ENCODE results near the gene NPAS4.
"Not testable (repeated sequence)": the region's sequence is repeated elsewhere in the genome, so short reads cannot be mapped to it uniquely, and the experiment has no call there.

NPAS4 gene

DNA sequence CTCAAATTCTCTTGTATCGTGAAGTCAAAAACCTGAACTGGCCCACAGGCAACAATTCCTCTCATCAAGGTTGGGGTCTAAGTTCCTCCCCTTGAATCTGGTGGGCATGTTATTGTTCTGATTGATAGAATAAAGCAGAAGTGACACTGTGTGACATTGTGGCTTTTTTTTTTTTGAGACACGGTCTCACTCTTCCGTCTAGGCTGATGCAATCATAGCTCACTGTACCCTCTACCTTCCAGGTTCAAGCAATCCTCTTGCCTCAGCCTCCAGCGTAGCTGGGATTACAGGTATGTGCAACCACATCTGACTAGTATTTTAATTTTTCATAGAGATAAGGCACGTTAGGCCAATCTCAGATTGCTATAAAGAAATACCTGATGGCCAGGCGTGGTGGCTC is 37.0 kb downstream of the NPAS4 start:
- DNase-seq (ENCODE audit: low spot score) = no peak

DNA sequence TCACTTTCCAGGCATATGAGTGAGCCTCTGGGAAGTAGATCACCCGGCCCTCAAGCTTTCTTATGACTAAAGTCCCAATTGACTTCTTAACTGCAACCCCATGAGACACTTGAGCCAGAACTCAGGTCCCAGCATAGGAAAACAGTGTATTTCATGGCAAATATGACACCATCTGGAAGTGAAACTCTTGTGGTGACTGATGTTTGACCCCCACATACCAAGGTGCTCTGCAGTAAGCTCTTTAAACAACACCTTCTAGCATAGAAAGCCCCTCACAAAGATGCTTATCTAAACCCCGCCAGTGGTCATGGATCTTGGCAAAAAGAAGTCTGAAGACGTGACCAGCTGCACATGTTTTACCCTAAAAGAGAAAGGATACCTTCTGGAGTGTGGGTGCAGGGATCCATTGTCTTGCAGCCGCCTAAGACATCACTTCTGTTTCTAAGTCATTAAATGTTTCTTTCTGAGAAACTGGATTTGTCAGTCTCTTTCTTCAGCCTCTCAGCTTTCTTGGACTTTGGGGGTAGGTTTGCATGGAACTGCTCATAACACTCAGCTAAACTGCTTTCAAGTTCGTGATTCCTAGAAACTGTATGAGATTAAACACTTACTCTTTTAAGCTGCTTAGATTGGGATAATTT is 38.4 kb downstream of the NPAS4 start:
- no peak for DNase-seq (ENCODE audit: low spot score)

DNA sequence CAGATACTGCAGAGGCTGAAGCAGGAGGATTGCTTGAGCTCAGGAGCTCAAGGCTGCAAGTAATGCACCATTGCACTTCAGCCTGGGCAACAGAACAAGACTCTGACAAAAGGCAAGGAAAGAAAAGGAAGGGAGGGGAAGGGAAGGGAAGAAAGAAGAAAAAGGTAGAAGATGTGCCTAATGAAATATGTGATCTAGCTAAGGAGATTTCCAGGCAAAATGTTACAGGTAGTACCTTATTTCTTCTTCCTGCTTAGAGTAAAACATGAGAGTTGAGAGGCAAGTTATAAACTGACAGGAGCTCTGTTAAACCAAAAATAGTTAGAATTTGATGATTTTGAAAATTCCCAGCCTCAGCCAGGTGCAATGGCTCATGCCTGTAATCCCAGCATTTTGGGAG is 41.2 kb downstream of the NPAS4 start:
- no peak for DNase-seq (ENCODE audit: low spot score)

DNA sequence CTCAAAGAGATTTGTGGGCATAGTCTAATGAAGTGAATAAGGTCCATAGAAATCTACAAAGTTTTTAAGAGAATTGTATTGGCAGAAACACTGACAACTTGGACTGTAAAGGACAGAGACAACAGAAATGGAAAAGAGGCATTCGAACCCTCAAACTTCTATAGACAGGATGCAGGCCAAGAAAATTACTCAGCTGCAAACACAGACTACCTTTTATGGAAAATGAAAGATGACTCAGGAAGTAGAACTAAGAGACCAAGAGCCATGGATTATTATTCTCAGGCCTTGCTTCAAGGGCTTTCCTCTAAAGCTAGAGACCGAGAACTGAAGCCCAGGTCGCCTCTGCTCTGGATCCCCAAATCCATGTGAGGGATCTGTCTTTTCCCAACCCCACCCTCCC is 42.1 kb downstream of the NPAS4 start:
- DNase-seq (ENCODE audit: low spot score) = no peak

DNA sequence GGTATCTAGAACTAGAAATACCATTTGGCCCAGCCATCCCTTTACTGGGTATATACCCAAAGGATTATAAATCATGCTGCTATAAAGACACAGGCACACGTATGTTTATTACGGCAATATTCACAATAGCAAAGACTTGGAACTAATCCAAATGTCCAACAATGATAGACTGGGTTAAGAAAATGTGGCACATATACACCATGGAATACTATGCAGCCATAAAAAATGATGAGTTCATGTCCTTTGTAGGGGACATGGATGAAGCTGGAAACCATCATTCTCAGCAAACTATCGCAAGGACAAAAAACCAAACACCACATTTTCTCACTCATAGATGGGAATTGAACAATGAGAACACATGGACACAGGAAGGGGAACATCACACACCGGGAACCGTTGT is 43.3 kb downstream of the NPAS4 start:
- not testable (repeated sequence) for DNase-seq (ENCODE audit: low spot score)

DNA sequence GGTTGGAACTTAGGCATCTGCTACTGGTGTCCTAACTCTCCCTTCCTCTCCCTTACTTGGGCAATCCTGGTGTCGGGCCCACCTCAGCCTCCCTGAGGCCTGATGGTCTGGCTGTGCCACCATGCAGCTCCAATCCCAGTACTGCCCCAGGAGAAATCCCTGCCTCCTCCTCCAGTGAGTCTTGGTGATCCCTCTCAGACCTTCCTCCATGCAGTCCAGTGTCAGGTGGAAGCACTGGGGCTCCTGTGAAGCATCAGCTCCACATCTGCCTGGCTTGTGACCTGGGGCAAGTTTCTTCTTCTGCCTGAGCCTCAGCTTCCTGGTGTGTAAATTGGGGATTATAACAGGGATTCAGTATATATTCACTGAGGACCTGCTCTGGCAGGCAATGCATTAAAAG is 44.1 kb downstream of the NPAS4 start:
- no peak for DNase-seq (ENCODE audit: low spot score)

DNA sequence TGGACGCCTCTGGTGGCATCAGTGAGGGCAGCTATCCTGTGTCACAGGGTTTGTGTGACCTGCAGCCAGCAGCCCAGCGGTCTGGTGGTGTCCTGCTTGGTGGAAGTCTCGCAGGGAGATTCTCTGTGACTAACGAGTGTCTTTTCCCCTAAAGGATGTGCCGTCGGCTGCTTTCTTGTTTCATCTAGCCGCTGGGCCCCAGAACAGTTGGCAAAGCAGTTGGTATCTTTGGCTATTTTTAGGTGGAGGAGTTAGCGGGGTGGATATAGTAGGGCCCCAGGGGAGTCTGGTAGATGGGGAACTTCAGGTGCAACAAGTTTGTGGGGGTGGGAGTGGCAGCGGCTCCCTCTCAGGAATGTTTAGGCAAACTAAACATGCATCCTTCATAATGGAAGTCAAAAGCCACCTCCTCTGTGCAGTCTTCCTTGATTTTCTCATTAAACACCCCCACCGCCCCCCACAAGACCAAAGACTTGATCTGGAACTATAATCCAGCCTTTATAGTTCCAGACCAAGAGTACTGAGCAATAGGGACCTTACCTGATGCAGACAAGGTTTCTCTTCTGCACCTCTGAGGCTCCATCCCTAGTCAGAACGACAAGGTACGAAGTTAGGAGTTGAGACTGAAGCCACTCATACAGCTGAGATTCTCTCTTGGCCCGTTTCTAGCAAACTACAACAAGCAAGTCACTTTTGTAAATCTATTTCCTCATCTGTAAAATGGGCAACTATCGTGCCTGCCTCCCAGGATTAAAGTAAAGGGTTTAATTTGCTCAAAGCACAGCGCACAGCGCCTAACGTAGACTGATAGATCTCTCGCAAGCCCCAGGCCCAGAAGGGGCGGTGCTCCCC is 44.8 kb downstream of the NPAS4 start:
- DNase-seq (ENCODE audit: low spot score) = no peak

DNA sequence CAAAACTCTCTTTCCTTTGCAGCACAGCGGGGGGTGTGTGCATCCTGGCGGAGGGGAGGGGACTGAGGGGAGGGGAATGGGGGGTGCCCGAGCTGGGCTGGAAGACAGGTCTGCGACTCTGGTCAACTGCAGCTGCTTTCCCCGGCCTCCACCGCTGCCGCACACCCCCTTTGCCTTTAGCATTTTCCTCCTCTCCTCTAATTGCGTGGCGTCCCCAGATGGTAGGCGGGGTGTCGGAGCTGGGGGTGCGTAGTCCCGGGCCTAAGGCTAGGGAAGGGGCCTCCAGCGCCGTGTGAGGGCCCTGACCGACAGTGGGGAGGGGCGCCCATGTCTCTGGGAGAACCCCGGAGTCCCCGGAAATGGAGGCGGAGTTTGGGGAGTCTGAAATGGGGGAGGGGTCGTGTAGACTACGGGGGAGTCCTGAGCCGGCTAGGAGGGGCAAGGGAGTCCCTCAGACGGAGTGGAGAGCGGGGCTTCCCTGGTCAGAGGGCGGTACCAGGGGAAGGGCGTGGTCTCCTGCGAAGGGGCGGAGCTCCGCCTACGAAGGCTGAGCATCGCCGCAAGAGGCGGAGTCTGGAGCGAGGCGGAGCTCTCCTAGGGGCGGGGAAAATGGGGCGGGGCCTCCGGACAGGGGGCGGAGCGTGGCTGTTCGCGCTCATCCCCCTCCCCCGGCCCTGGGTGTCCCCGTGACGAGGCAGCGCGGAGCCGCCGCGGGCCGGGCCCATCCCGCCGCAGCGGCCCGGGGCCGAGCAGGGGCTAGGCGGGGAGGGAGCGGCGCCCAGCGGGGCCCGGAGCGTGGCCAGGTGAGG is 45.6 kb downstream of the NPAS4 start, which contains the start of gene PELI3:
TSS of gene PELI3 (plus strand) at position 681 of the 809 bp plus-strand sequence. CDS start 1,224 bp downstream, outside the sequence.
- DNase-seq (ENCODE audit: low spot score) = peak; percentile 94

DNA sequence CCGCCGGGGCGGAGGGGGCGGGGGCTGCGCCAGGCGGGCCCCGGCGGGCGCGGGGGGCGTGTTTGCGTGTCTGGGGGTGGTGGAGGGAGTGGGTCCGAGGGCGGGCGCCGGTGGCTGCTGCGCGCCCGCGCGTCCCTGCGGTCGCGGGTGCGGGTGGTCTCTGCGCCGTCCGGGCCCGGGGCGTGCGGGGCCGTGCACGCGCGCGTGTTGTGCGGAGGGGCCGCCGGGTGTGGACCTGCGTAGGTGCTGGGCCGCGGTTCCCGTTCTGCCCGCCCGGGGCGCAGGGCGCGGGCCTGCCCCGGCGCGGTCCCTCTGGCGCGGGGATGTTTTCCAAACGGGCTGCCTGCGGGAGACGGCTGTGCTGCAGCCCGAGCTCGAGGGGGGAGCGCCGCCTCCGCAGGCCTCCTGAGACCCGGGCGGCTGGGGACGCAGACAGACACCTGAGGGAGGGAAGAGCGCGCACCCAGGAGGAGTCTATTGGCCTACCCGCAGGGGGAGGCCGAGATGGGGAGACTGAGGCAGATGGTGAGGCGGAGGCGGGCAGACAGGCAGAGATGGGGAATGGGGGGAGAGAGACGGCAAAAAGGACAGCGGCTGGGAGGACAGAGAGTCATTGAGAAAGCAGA is 46.3 kb downstream of the NPAS4 start:
- DNase-seq (ENCODE audit: low spot score) = peak; percentile 35

DNA sequence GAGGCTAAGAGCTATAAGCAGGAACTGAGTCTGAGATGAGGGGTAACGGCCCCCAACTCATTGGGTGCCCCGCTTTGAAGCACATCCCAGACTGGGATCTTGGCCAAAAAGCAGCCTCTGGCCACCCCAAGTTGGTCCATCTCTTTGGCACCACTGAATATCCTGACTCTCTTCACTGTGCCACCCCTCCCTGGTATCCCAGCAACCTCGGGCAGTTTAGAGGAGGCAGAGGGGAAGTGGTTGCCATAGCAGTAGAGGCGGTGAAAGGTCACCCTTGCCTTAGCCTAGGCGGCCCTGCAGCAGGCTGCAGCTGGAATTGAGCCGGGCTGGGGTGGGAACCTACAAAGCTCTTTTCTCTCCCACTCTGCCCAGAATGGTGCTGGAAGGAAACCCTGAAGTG is 46.9 kb downstream of the NPAS4 start:
- peak; percentile 15 for DNase-seq (ENCODE audit: low spot score)

DNA sequence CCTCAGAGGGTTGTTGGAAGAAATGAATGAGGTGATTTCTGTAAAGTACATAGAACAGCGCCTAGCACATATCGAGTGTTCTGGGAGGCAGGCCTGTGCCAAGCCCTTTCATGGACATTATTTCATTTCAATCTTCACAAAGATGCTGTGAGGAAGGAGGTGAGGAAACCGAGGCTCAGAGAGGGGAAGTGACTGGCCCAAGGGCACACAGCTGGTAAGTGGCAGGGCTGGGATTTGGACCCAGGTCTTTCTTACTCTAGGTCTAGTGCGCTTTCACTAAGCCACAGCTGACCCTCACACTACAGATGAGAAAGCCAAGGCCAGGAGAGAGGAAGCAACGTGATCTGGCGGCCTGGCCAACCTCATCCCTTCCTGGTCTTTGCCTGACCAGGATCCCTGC is 47.9 kb downstream of the NPAS4 start:
- DNase-seq (ENCODE audit: low spot score) = no peak

DNA sequence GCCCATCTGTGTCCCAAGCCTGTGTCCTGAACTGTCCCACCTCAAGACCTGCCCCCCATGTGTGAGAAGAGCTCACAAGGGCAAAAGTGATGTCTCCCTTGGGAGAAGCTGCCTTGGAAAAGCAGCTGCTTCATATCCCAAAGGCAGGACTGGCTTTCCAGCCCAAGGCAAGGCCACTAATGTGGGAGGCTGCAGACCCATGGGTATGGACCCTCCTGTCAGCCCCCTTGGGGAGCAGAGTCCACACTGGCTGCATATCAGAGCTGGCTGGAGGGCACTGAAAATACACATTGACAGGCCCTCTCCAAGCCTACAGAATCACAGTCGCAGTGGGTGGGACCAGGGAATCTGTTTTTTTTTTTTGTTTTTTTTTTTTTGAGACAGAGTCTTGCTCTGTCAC is 48.6 kb downstream of the NPAS4 start:
- no peak for DNase-seq (ENCODE audit: low spot score)

DNA sequence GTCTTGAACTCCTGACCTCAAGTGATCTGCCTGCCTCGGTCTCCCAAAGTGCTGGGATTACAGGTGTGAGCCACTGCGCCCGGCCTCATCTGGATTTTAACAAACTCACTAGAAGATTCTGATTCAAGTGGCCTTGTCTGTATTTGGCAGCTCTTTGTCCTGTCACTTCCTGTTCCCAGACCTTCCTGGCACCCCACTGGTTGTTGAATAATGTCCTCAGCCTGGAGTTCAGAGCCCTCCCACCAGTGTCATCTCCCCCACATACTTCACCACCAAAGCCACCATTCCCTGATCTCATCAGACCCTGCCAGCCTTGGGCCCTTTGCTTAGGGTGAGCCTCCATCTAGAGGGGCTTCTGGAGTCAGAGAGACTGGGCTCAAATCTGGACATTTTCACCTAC is 49.2 kb downstream of the NPAS4 start:
- DNase-seq (ENCODE audit: low spot score) = no peak

DNA sequence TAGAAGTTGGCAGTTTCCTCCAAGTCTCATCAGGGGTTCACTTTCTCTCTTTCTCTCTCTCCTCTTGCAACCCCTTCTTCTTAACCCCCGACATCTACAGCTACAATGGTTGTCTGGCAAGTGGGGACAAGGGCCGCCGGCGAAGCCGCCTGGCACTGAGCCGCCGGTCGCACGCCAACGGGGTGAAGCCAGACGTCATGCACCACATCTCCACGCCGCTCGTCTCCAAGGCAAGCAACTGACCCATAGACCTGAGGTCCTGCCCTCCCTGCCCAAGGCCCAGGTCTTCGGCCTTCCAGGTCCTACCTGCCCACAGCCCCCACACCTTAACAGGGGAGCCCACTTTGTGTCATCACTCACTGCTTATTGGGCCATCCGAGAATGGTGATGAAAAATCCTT is 50.3 kb downstream of the NPAS4 start:
- DNase-seq (ENCODE audit: low spot score) = no peak

DNA sequence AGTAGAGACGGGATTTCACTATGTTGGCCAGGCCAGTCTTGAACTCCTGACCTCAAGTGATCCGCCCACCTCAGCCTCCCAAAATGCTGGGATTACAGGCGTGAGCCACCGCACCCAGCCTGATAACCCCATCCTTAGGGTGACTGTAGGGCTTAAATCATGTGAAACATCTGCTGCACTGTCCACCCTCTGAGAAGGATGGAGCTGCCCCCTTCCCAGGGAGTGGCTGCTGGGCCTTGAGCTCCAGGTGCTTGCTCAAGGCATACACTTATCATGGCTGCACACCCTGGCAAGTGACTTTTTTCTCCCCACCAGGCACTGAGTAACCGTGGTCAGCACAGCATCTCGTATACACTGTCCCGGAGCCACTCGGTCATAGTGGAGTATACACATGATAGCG is 51.2 kb downstream of the NPAS4 start:
- no peak for DNase-seq (ENCODE audit: low spot score)

DNA sequence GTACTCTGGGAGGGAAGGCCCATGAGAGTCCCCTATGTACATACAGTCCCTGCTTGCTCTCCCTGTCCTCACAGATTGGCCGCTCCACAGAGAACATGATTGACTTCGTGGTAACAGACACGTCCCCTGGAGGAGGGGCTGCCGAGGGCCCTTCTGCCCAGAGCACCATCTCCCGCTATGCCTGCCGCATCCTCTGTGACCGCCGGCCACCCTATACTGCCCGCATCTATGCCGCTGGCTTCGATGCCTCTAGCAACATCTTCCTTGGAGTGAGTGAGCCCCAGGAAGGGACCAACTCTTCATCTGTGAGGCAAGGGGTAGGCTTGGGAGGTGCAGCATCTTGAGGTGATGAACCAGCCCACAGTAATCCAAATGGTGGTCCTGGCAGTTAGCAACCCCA is 52.3 kb downstream of the NPAS4 start:
- no peak for DNase-seq (ENCODE audit: low spot score)

DNA sequence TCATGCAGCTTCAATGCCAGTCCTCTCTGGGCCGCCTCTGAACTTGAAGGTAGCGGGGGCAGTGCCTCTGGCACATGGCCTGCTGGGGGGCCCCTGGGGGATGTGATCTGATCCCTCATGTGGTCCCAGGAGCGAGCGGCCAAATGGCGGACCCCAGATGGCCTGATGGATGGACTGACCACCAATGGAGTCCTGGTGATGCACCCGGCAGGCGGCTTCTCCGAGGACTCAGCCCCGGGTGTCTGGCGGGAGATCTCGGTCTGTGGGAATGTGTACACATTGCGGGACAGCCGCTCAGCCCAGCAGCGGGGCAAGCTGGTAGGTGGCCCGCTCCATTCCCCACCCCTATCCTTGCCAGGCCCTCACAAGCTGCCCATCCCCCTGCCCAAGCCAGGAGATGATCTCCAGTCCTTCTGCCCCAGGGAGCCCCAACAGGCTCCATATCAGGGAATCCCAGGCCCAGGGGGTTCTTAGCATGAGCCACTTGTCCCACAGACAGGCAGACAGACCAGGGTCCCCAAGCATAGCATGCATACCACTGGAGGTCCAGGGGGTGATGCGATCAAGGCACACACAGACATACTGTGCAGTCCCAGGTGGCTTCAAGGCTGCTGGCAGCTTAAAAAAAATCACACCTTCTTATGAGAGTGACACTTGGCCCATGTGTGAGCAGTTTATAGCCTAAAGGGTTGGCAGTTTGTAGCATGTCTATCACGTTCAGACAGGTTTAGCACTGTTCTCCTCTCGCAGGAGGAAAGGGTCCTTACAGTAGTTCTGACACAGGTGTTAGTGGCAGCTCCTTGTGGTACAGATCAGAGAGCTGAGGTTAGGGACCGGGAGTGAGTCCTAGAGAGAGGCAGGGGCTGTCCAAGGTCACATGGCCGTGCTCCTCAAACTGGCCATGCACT is 53.0 kb downstream of the NPAS4 start:
- no peak for DNase-seq (ENCODE audit: low spot score)

DNA sequence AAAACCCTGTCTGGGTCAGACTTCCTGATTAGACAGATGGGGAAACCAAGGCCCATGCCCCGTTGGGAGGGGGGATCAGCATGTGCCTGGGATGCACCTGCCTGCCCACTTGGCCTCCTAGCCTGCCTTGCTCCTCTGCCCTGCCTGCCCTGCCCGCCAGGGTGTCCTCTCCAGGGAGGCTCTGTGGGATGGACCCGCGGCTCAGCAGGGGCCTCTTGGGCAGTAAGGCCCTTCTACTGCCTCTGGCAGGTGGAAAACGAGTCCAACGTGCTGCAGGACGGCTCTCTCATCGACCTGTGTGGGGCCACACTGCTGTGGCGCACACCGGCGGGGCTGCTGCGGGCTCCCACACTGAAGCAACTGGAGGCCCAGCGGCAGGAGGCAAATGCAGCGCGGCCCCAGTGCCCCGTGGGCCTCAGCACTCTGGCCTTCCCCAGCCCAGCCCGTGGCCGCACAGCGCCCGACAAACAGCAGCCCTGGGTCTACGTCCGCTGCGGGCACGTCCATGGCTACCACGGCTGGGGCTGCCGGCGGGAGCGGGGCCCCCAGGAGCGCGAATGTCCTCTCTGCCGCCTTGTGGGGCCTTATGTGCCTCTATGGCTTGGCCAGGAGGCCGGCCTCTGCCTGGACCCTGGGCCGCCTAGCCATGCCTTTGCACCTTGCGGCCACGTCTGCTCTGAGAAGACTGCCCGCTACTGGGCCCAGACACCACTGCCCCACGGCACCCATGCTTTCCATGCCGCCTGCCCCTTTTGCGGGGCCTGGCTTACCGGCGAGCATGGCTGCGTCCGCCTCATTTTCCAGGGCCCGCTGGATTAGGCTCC is 54.7 kb downstream of the NPAS4 start:
- no peak for DNase-seq (ENCODE audit: low spot score)

All from LoVo (cell line).